Measurements from ENCODE around the gene CDKL4. TPM values are rescaled to one million over a fixed set of nuclear protein-coding genes. Genes with fewer than 3 reads are reported as not detected.
"Not testable (repeated sequence)": the region's sequence is repeated elsewhere in the genome, so short reads cannot be mapped to it uniquely, and the experiment has no call there.

CDKL4 gene
- total RNA-seq, 2 donors from 2014 or later: 0.24 TPM; not detected in 1

DNA sequence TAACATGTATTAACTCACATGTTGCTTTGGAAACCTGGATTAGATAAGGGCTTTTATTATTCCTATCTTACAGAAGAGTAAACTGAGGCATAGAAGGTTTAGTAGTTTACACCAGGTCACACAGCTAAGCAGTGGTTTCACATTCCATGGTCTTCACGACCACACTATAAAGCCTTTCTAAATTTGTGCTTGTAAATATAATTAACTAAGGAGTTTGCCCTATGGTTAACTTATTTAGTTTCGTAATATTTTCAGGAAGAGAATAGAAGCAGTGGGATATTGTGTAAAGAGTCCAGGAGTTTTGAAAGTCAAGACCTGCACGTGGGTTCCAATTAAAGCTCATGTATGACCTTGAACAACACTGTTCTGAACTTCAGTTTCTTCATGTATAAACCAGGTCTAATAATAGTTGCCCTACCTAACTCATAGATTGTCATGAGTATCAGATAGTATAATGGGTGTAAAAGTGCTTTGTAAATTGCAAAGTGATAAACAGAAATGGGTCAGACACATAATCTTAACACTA is 103.4 kb downstream of the CDKL4 start:
- WGBS, 2 experiments (ENCODE audit: insufficient coverage in 1 of 2, insufficient read length in 1 of 2): 83 to 88% methylated on average over 3 of the region's 3 CpGs
- Mint-ChIP-seq H3K4me3 (no peak overlapping the region), H3K9me3 (no peaks in the 10 kb centered on the region), H3K4me1 (peaks cover 2% of the 10 kb centered on the region), H3K27ac (no peak overlapping the region), H3K36me3 (ENCODE audit: low read depth) (no peaks in the 10 kb centered on the region), H3K27me3 (ENCODE audit: insufficient read depth) (no peaks in the 10 kb centered on the region)
- Histone ChIP-seq H3K9me3 (ENCODE audit: control insufficient read depth, low read length) (no peaks in the 10 kb centered on the region), H3K27ac (ENCODE audit: low read depth, low read length) (no peak overlapping the region), H3K9ac (ENCODE audit: extremely low read depth, low read length, poor library complexity, severe bottlenecking) (no peak overlapping the region), H3K4me3 (ENCODE audit: low read length) (no peak overlapping the region), H3K4me1 (ENCODE audit: control insufficient read depth, insufficient read depth, low read length) (no peaks in the 10 kb centered on the region), H3K27me3 (ENCODE audit: control insufficient read depth, insufficient read depth, low read length, poor library complexity, severe bottlenecking) (no peaks in the 10 kb centered on the region), H3K36me3 (ENCODE audit: control insufficient read depth, insufficient read depth, low read length) (no peaks in the 10 kb centered on the region)
- TF ChIP-seq, protein P1, sequence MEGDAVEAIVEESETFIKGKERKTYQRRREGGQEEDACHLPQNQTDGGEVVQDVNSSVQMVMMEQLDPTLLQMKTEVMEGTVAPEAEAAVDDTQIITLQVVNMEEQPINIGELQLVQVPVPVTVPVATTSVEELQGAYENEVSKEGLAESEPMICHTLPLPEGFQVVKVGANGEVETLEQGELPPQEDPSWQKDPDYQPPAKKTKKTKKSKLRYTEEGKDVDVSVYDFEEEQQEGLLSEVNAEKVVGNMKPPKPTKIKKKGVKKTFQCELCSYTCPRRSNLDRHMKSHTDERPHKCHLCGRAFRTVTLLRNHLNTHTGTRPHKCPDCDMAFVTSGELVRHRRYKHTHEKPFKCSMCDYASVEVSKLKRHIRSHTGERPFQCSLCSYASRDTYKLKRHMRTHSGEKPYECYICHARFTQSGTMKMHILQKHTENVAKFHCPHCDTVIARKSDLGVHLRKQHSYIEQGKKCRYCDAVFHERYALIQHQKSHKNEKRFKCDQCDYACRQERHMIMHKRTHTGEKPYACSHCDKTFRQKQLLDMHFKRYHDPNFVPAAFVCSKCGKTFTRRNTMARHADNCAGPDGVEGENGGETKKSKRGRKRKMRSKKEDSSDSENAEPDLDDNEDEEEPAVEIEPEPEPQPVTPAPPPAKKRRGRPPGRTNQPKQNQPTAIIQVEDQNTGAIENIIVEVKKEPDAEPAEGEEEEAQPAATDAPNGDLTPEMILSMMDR (conservative IDR thresholded peaks at IDR 0.05): no peak
- DNase-seq: no peak

DNA sequence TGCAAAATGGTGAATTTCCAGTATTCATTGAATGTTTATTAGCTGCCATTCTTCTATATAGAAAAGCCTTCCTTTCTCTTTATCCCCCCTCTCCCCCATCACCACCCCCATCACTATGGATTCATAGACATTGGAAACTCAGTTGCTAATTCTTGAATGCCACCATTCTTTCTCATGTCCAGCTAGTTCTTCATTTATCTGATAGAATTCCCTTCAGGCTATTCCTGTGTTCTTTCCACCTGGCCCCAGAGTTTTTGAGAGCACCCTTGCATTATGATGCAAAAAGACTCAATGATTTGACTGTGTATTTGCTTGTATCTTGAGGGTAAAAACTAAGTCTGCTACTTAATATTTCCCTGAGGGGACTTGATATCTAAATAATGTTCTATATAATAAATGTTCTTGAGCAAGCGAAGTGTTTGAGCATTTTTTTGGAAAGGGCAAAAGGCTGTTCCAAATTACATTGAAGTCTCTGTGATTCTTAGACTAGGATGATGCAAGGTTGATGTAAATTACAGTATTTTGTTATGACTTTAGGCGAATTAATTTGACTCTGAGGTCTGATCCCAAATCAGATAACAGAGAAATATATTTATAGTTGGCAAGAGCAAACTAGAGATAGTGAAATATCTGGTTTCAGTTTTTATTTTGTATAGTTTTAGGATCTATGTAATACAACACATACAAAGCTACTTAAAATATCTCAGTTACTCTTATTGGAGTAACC is 104.1 kb downstream of the CDKL4 start:
- DNase-seq: no peak
- H3K27ac ChIP-seq (ENCODE audit: low read depth, low read length): no peak overlapping the region
- no peak overlapping the region for H3K9ac ChIP-seq (ENCODE audit: extremely low read depth, low read length, poor library complexity, severe bottlenecking)
- peaks cover 2% of the 10 kb centered on the region for H3K4me1 Mint-ChIP-seq
- H3K4me1 ChIP-seq (ENCODE audit: control insufficient read depth, insufficient read depth, low read length): no peaks in the 10 kb centered on the region
- H3K36me3 ChIP-seq (ENCODE audit: control insufficient read depth, insufficient read depth, low read length): no peaks in the 10 kb centered on the region
- H3K27ac Mint-ChIP-seq: no peak overlapping the region
- no peaks in the 10 kb centered on the region for H3K27me3 Mint-ChIP-seq (ENCODE audit: insufficient read depth)
- H3K9me3 Mint-ChIP-seq: no peaks in the 10 kb centered on the region
- H3K4me3 ChIP-seq (ENCODE audit: low read length): no peak overlapping the region
- TF ChIP-seq, protein P1 (conservative IDR thresholded peaks at IDR 0.05): no peak
- no peaks in the 10 kb centered on the region for H3K36me3 Mint-ChIP-seq (ENCODE audit: low read depth)
- no peaks in the 10 kb centered on the region for H3K27me3 ChIP-seq (ENCODE audit: control insufficient read depth, insufficient read depth, low read length, poor library complexity, severe bottlenecking)
- WGBS, 2 experiments (ENCODE audit: insufficient coverage in 1 of 2, insufficient read length in 1 of 2): 91 to 100% methylated on average over 1 to 2 of the region's 2 CpGs
- H3K4me3 Mint-ChIP-seq: no peak overlapping the region
- H3K9me3 ChIP-seq (ENCODE audit: control insufficient read depth, low read length): no peaks in the 10 kb centered on the region

DNA sequence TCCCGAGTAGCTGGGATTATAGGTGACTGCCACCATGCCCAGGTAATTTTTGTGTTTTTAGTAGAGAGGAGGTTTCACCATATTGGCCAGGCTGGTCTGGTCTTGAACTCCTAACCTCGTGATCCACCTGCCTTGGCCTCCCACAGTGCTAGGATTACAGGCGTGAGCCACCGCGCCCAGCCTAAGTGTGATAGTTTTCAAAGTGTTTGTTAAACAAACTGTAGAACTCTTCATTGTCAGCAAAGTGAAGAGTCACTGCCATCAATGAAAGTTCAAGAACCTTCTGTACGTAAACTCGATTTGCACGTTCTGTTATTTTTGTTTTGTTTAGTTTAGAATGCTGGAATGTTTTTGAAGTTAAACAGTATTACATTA is 104.9 kb downstream of the CDKL4 start:
- Mint-ChIP-seq H3K27ac (no peak overlapping the region), H3K9me3 (no peaks in the 10 kb centered on the region), H3K4me1 (peaks cover 2% of the 10 kb centered on the region), H3K4me3 (no peak overlapping the region), H3K36me3 (ENCODE audit: low read depth) (no peaks in the 10 kb centered on the region), H3K27me3 (ENCODE audit: insufficient read depth) (no peaks in the 10 kb centered on the region)
- H3K4me1 ChIP-seq (ENCODE audit: control insufficient read depth, insufficient read depth, low read length): no peaks in the 10 kb centered on the region
- no peaks in the 10 kb centered on the region for H3K27me3 ChIP-seq (ENCODE audit: control insufficient read depth, insufficient read depth, low read length, poor library complexity, severe bottlenecking)
- H3K4me3 ChIP-seq (ENCODE audit: low read length): no peak overlapping the region
- no peak for DNase-seq
- no peak overlapping the region for H3K27ac ChIP-seq (ENCODE audit: low read depth, low read length)
- WGBS, 2 experiments (ENCODE audit: insufficient coverage in 1 of 2, insufficient read length in 1 of 2): 91 to 95% methylated on average over 7 to 8 of the region's 8 CpGs
- H3K36me3 ChIP-seq (ENCODE audit: control insufficient read depth, insufficient read depth, low read length): no peaks in the 10 kb centered on the region
- H3K9me3 ChIP-seq (ENCODE audit: control insufficient read depth, low read length): no peaks in the 10 kb centered on the region
- TF ChIP-seq, protein P1 (conservative IDR thresholded peaks at IDR 0.05): no peak
- no peak overlapping the region for H3K9ac ChIP-seq (ENCODE audit: extremely low read depth, low read length, poor library complexity, severe bottlenecking)

DNA sequence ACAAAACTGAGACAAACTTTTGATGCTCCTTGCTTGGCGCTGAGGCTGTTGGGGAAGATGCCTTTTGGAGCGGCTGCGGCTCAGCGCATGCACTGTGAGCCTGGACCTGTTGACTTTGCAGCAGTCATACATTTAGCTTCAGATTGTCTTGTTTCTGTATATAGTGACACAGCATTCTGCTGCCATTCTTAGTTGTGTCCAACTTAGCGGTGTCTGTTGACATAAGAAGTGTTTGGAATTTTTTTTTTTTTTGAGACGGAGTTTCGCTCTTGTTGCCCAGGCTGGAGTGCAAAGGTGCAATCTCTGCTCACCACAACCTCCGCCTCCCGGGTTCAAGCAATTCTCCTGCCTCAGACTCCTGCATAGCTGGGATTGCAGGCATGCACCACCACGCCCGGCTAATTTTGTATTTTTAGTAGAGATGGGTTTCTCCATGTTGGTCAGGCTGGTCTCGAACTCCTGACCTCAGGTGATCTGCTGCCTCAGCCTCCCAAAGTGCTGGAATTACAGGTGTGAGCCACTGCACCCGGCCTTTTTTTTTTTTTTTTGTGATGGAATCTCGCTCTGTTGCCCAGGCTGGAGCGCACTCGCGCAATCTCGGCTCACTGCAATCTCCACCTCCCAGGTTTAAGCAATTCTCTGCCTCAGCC is 105.5 kb downstream of the CDKL4 start:
- not testable (repeated sequence) for DNase-seq; H3K36me3 ChIP-seq (ENCODE audit: control insufficient read depth, insufficient read depth, low read length); H3K27me3 Mint-ChIP-seq (ENCODE audit: insufficient read depth)

More for the DNA sequence above, 105.5 kb downstream of the CDKL4 start:
- not testable (repeated sequence) for H3K4me3 ChIP-seq (ENCODE audit: low read length); H3K4me1 ChIP-seq (ENCODE audit: control insufficient read depth, insufficient read depth, low read length); H3K27me3 ChIP-seq (ENCODE audit: control insufficient read depth, insufficient read depth, low read length, poor library complexity, severe bottlenecking); H3K4me1 Mint-ChIP-seq; H3K9me3 Mint-ChIP-seq; H3K4me3 Mint-ChIP-seq; H3K9ac ChIP-seq (ENCODE audit: extremely low read depth, low read length, poor library complexity, severe bottlenecking); H3K27ac Mint-ChIP-seq; H3K9me3 ChIP-seq (ENCODE audit: control insufficient read depth, low read length); H3K36me3 Mint-ChIP-seq (ENCODE audit: low read depth); H3K27ac ChIP-seq (ENCODE audit: low read depth, low read length)
- 96 to 97% methylated on average over 8 to 18 of the region's 18 CpGs for WGBS, 2 experiments (ENCODE audit: insufficient coverage in 1 of 2, insufficient read length in 1 of 2)
